Subcutaneous abdominal adipose tissue (tissue), 5 donors: ENCODE results near the gene TULP4.
"Not testable (repeated sequence)": the region's sequence is repeated elsewhere in the genome, so short reads cannot be mapped to it uniquely, and the experiment has no call there.

Experiments used
- H3K27ac ChIP-seq: one replicate; pipeline ENCODE4 v1.7.0; 2013; ENCODE audit warnings: low read depth, mild to moderate bottlenecking, inconsistent platforms, low read length, moderate library complexity
- H3K27me3 ChIP-seq, 5 donors: one replicate each; pipeline ENCODE4 v1.7.0; 2013; ENCODE audit warnings: low read length in 5 of 5, inconsistent platforms in 1 of 5; ENCODE audit not compliant: control insufficient read depth in 5 of 5, insufficient read depth in 4 of 5
- H3K36me3 ChIP-seq, 5 donors: one replicate each; pipeline ENCODE4 v1.7.0; 2013; ENCODE audit warnings: low read length in 5 of 5; ENCODE audit not compliant: control insufficient read depth in 5 of 5, insufficient read depth in 5 of 5
- H3K4me1 ChIP-seq, 5 donors: one replicate each; pipeline ENCODE4 v1.7.0; 2013; ENCODE audit warnings: low read length in 5 of 5, mild to moderate bottlenecking in 3 of 5, moderate library complexity in 1 of 5; ENCODE audit not compliant: control insufficient read depth in 5 of 5, insufficient read depth in 5 of 5
- H3K4me3 ChIP-seq, 5 donors: one replicate each; pipeline ENCODE4 v1.7.0; 2013; ENCODE audit warnings: low read length in 5 of 5, low read depth in 1 of 5
- H3K9ac ChIP-seq, 5 donors: one replicate each; pipeline ENCODE4 v1.7.0; 2013; ENCODE audit warnings: low read length in 5 of 5, mild to moderate bottlenecking in 4 of 5, moderate library complexity in 3 of 5
- H3K9me3 ChIP-seq, 5 donors: one replicate each; pipeline ENCODE4 v1.7.0; 2013; ENCODE audit warnings: low read length in 5 of 5; ENCODE audit not compliant: control insufficient read depth in 5 of 5
- donor health status: healthy.
- donor health status: healthy.
- donor health status: healthy.
- donor health status: healthy.
- donor health status: healthy.

TULP4 gene

DNA sequence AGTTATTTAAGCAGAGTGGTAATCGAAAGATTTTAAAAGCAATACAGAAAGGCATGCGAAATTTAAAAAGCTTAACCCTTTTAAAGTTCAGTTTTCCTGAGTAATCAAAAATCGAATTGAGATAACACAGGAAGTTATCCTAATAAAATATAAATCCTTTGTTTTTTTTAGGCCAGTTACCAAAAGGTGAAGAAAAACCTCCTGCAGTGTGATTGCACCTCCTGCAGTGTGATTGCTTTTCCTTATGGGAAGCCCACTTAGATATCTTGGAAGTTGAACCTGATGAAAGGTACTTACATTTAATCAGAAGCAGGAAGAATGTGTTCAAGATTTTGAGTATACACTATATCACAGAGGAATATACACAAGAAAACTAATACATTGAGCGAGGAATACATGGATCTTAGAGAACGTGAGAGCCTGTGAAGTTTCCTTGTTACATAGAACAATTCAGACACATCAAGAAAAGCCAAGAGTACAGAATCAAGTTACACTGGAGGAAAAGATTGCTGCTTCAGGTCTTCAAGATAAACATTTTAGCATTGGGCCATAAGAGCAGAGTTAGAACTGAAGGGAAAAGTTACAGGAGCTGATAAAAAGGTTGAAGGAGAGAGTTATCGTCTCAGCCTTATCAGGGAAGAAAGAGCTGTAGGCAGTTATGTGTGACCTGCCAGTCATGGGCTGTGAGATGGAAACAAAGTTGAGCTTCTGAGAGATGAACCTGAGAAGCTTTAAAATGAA is 240.0 kb downstream of the TULP4 start:
- Histone ChIP-seq H3K9me3 (no peaks in the 10 kb centered on the region), H3K27me3 (no peaks in the 10 kb centered on the region), H3K4me1 (peaks cover 0 to 16% (median 0%) of the 10 kb centered on the region in 5 donors), H3K36me3 (no peaks in the 10 kb centered on the region), H3K27ac (no peak overlapping the region), H3K9ac (no peak overlapping the region), H3K4me3 (no peak overlapping the region)

- H3K4me3 ChIP-seq, result no peak overlapping the region
- H3K4me1 ChIP-seq, result peaks cover 0 to 16% (median 0%) of the 10 kb centered on the region in 5 donors
- no peak overlapping the region for H3K27ac ChIP-seq
- no peak overlapping the region for H3K9ac ChIP-seq
- H3K27me3 ChIP-seq, result no peaks in the 10 kb centered on the region
- H3K36me3 ChIP-seq, result no peaks in the 10 kb centered on the region
- H3K9me3 ChIP-seq, result no peaks in the 10 kb centered on the region
Observed at GRCh38 chr6:158552796-158553138, 240.5 kb downstream of the TULP4 start.

- Histone ChIP-seq H3K27ac (no peak overlapping the region), H3K27me3 (no peaks in the 10 kb centered on the region)
Observed at GRCh38 chr6:158554611-158555361, 242.5 kb downstream of the TULP4 start.

DNA sequence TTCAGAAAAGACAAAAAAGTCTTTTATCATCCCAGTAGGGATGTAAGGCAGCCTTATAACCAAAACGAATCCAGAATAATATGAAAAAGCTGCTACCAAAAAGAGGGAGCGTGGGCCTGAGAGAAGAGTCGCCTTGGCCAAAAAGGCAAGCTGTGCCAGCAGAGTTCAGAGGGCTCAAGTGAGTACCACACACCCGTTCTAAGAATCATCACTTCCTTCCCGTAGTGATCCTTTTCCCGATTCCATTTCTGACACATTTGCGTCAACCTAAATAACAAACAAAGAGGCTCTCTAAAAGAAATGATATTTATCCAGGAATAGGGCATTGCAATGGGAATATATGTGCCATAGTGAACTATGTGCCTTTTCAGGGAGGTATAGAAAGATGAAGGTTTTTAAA is 243.8 kb downstream of the TULP4 start:
- Histone ChIP-seq H3K27me3 (no peaks in the 10 kb centered on the region), H3K4me3 (no peak overlapping the region), H3K4me1 (peaks cover 2 to 30% (median 12%) of the 10 kb centered on the region in 5 donors), H3K9ac (no peak overlapping the region), H3K27ac (no peak overlapping the region), H3K36me3 (no peaks in the 10 kb centered on the region), H3K9me3 (no peaks in the 10 kb centered on the region)

More at GRCh38 chr6:158554611-158555361, 242.5 kb downstream of the TULP4 start:
- Histone ChIP-seq H3K9ac (no peak overlapping the region), H3K4me1 (peaks cover 0 to 24% (median 7%) of the 10 kb centered on the region in 5 donors), H3K4me3 (no peak overlapping the region), H3K9me3 (no peaks in the 10 kb centered on the region), H3K36me3 (no peaks in the 10 kb centered on the region)

DNA sequence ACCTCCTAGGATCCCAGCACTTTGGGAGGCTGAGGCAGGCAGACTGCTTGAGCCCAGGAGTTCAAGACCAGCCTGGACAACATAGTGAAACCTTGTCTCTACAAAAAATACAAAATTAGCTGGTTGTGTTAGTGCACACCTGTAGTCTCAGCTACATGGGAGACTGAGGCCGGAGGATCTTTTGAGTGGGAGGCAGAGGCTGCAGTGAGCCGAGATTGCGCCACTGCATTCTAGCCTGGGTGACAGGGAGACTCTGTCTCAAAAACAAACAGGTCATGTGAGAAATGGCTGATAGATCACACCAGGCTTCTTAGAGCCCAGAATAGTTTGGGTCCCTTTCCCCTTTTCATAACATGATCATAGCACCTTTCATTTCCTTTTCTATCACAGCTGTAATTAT is 244.8 kb downstream of the TULP4 start:
- not testable (repeated sequence) for H3K4me3 ChIP-seq, H3K9me3 ChIP-seq, H3K27me3 ChIP-seq, H3K27ac ChIP-seq, H3K36me3 ChIP-seq, H3K9ac ChIP-seq
- H3K4me1 ChIP-seq, result peaks cover 4 to 40% (median 22%) of the 10 kb centered on the region in 5 donors

DNA sequence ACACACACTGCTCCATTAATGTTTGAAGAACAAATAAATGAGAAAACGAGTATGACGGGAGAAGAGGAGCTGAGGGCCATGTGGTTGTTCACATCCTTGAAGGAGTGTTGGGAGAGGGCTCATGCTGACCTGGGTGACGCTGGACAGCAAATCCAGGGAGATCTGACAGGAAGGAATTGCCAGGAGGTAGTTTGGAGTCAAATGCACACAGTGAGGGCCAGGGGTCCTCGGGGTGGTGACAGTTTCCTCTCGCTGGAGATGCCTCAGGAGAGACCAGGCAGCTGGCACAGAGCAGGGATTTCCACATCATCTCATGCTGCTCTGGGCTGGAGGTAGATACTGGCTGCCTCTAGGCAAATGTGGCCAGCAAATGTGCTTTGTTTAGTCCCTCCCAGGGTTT is 245.7 kb downstream of the TULP4 start:
- no peak overlapping the region for H3K9ac ChIP-seq
- no peaks in the 10 kb centered on the region for H3K27me3 ChIP-seq
- H3K9me3 ChIP-seq, result no peaks in the 10 kb centered on the region
- no peak overlapping the region for H3K4me3 ChIP-seq
- no peaks in the 10 kb centered on the region for H3K36me3 ChIP-seq
- H3K27ac ChIP-seq, result no peak overlapping the region
- peaks cover 4 to 42% (median 25%) of the 10 kb centered on the region in 5 donors for H3K4me1 ChIP-seq

DNA sequence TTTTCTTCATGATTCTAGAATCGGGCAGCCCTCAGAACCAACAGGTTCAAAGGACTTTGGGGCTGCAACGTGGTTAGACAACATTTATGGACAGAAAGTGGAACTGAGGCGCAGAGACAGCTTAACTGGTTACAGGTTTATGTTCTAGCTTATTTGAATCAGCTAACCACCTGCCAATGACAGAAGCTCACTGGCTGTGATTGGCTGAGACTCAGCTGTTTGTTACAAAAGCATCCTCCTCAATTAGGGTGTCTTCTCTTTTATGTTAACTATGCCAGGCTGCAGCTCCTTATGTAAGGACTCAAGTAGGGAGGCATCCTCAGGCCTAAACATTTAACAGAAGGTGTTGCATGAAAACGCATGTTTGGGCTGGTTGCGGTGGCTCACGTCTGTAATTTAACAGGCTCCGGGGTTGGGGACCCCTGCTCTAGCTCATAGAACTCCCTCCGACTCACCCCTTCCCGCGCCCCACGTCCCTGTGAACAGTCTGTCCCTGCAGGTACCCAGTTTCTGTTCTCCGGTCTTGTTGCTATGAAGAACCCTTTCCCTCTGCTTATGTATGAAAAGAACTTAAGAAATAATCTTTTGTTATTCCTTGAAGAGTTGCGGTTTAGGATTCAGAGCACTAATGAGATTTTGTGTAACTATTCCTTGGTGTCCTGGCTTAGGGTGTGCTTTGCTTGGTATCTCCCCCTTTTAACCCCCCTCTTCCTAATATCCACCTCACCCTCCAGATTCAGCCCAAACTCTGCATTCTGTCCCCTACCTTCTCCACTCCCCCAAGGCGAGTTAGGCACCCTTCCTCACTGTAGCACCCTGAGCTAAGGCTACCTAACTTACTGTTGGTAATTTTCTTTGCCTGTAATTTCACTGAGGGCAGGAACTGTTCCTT is 246.4 kb downstream of the TULP4 start:
- Histone ChIP-seq H3K27me3 (no peaks in the 10 kb centered on the region), H3K27ac (no peak overlapping the region), H3K4me1 (peaks cover 4 to 42% (median 25%) of the 10 kb centered on the region in 5 donors), H3K9me3 (no peaks in the 10 kb centered on the region), H3K9ac (peak overlapping the region in 1 of 5 donors; percentile 87), H3K36me3 (no peaks in the 10 kb centered on the region), H3K4me3 (peak overlapping the region in 2 of 5 donors; percentile 83 to 95)

GRCh38 chr6:158559338-158559894 is 247.2 kb downstream of the TULP4 start:
- Histone ChIP-seq H3K27ac (peak overlapping the region; percentile 77), H3K9ac (peak overlapping the region in 4 of 5 donors; percentile 59 to 89 (median 78)), H3K27me3 (no peaks in the 10 kb centered on the region), H3K4me3 (peak overlapping the region; percentile 79 to 95 (median 89)), H3K36me3 (no peaks in the 10 kb centered on the region), H3K9me3 (no peaks in the 10 kb centered on the region), H3K4me1 (peaks cover 4 to 42% (median 25%) of the 10 kb centered on the region in 5 donors)

- peaks cover 4 to 41% (median 25%) of the 10 kb centered on the region in 5 donors for H3K4me1 ChIP-seq
- no peaks in the 10 kb centered on the region for H3K27me3 ChIP-seq
- no peaks in the 10 kb centered on the region for H3K9me3 ChIP-seq
- H3K4me3 ChIP-seq, result peak within 1 kb of the TSS; percentile 79 to 95 (median 89)
- H3K36me3 ChIP-seq, result no peaks in the 10 kb centered on the region
- H3K27ac ChIP-seq, result peak within 1 kb of the TSS; percentile 77
- peak within 1 kb of the TSS; percentile 38 to 89 (median 78) for H3K9ac ChIP-seq
Observed at GRCh38 chr6:158559895-158560835, 247.9 kb downstream of the TULP4 start, which contains the start of gene TMEM181. TSS of gene TMEM181 (plus strand) at chr6:158560091. CDS start at chr6:158560225, 134 bp downstream.
